ENCODE data around the gene PSIP1.

PSIP1 gene

DNA sequence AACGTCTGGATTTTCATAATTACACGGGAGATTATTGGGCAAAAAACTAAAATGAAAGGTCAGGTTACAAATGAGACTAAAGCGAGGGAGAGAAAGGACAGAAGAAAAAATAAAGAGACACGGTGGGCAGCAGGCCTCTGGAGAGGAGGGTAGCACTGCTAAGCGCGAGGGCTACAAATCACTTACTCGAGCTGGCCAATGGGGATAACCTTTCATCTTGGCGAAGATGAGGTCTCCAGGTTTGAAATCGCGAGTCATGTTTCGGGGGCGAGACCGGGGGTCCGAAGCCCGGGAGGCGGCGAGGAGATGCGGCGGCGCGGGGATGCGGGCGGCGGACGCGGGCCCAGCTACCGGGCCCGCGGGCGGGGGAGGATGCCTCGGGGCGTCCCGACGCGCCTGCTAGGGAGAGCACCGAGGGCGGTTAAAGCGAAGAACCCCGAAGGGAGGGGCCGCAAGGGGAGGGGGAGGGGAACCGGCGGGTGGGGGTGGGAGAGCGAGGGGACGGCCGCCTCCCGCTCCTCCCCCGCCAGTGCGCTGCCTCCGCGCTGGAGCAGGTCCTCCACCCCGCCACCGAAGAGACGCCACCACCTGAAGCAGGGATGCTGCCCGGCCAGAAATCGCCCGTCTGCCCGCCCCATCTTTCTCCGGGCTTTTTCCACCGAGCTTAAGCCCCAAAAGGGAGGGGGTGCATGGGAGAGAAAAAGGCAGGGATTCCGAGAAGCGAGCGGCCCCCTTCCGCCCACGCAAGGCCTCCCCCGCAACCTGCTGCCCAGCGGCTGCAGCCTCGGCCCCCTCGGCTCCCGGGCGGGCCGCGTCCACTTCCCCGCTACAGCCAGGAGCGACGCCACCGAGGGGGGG, 610 bp downstream of the PSIP1 start:
- DNase-seq: peak; percentile 32
- in situ Hi-C loops (cut with MboI; ENCODE audit: low pct_unique_long_range_greater_than_20kb, low sequenced_read_pairs): no loop called here

DNA sequence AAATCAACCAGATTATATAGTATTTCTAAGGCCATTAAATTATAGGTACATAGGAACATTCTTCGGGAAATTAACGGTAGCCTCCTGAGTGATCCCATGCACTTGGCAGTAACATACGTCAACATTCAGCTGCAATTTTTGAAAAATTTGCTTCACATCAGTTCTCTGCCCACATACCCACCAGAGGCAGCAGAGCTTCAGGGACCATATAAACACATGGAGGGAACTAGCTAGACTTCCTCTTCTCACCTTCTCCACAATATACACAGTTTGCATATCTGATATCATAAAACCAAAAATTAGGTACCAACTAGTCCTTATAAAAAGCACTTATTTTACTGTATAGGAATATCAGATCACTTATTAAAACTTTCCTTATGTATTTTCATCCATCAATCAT, 4.8 kb downstream of the PSIP1 start:
- in situ Hi-C loops (cut with MboI; ENCODE audit: low pct_unique_long_range_greater_than_20kb, low sequenced_read_pairs): no loop called here
- peak; percentile 47 for DNase-seq

DNA sequence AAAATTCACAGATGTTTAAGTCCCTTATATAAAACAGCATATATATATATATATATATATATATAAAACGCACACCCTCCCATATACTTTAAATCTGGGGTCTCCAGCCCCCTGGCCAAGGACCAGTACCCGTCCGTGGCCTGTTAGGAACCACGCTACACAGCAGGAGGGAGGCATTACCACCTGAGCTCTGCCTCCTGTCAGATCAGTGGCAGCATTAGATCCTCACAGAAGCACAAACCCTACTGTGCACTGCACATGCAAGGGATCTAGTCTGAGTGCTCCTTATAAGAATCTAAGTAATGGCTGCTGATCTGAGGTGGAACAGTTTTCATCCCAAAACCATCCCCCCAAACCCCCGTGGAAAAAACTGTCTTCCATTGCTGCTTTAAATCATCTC, 9.0 kb downstream of the PSIP1 start:
- in situ Hi-C loops (cut with MboI; ENCODE audit: low pct_unique_long_range_greater_than_20kb, low sequenced_read_pairs): no loop called here

DNA sequence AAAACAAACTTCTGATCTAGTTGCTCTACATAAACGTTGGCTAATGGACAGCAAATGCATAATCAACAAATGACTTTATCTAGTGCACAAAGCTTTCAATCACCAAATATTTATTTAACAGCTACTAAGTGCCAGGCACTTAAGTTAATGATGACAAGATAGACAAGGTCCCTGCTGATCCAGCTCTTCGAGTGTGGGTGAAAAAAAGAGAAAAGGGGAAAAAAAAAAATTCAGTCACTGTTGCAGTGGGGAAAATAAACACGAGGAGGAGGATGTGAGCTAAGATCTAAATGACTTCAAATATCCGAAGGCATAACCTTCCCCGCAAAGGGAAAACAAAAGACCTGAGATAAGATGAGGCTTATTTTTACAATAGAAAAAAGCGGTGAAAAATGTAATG, 9.6 kb downstream of the PSIP1 start:
- in situ Hi-C loops (cut with MboI; ENCODE audit: low pct_unique_long_range_greater_than_20kb, low sequenced_read_pairs): no loop called here
- DNase-seq: no peak

More for the DNA sequence above, 9.0 kb downstream of the PSIP1 start:
- DNase-seq: no peak

DNA sequence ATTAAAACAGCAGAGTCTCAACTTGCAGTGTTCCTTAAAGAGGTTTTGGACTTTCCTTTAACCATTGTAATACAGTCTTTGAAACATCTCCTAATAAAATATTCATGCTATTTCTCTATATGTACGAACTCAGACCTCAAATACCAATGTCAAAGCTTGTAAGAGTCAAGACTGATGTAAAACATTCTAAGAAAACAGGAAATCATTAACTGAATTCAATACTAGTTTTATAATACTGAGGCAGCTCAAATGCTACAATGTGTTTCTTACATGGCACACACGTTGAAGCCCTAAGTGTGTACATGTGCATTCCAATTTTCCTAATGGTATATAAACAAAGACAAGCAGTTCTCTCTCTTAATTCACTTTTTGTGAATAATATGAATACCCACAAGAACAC, 11.6 kb downstream of the PSIP1 start:
- in situ Hi-C loops (cut with MboI; ENCODE audit: low pct_unique_long_range_greater_than_20kb, low sequenced_read_pairs): no loop called here
- DNase-seq: no peak

DNA sequence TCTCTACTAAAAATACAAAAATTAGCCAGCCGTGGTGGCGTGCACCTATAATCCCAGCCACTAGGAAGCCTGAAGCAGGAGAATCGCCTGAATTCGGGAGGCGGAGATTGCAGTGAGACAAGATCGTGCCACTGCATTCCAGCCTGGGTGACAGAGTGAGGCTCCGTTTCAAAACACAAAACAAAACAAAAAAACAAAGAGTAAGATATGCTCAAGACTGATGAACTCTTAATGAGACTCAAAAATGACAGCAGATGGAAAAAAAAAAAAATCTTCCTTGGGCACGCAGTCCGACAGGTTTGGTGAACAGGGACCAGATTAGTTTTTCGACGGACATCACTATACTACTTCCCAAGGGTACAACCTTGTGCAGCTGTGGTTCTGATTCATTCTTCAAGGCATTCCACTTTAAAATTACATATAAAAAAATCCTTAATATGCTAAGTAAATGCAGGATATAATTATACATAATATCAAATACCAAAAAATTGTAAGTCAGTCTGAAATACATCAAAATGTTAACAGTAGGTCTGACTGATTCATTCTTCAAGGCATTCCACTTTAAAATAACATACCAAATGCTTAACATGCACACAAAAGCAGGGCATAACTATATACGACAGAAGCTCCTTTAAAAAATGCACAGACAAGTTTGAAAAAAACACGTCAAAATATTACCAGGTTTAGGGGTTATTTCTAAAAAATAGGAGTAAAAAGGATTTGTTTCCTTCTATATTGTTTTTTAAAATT, 12.3 kb downstream of the PSIP1 start:
- in situ Hi-C loops (cut with MboI; ENCODE audit: low pct_unique_long_range_greater_than_20kb, low sequenced_read_pairs): no loop called here
- DNase-seq: no peak

DNA sequence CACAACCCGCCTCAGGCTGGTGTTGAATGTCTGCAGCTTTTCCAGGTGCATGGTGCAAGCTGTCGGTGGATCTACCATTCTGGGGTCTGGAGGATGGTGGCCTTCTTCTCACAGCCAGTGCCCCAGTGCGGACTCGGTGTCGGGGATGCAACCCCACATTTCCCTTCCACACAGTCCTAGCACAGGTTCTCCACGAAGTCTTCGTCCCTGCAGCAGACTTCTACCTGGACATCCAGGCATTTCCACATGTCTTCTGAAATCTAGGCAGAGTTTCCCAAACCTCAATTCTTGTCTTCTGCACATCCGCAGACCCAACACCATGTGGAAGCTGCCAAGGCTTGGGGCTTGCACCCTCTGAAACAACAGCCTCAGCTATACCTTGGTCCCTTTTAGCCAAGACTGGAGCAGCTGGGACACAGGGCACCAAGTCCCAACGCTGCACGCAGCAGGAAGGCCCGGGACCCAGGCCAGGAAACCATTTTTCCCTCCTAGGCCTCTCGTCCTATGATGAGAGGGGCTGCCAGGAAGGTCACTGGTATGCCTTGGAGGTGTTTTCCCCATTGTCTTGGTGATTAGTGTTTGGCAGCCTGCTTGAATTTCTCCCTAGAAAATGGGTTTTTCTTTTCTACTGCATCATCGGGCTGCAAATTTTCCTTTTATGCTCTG, 18.2 kb downstream of the PSIP1 start:
- in situ Hi-C loops (cut with MboI; ENCODE audit: low pct_unique_long_range_greater_than_20kb, low sequenced_read_pairs): no loop called here
- DNase-seq: no peak

DNA sequence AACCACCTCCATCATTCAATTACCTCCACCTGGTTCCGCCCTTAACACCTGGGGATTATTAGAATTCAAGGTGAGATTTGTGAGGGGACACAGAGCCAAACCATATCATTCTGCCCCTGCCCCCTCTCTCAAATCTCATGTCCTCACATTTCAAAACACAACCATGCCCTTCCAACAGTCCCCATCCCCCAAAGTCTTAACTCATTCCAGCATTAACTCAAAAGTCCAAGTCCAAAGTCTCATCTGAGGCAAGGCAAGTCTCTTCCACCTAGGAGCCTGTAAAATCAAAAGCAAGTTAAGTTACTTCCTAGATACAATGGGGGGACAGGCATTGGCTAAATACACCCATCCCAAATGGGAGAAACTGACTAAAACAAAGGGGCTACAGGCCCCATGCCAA, 18.8 kb downstream of the PSIP1 start:
- DNase-seq: no peak
- in situ Hi-C loops (cut with MboI; ENCODE audit: low pct_unique_long_range_greater_than_20kb, low sequenced_read_pairs): no loop called here

DNA sequence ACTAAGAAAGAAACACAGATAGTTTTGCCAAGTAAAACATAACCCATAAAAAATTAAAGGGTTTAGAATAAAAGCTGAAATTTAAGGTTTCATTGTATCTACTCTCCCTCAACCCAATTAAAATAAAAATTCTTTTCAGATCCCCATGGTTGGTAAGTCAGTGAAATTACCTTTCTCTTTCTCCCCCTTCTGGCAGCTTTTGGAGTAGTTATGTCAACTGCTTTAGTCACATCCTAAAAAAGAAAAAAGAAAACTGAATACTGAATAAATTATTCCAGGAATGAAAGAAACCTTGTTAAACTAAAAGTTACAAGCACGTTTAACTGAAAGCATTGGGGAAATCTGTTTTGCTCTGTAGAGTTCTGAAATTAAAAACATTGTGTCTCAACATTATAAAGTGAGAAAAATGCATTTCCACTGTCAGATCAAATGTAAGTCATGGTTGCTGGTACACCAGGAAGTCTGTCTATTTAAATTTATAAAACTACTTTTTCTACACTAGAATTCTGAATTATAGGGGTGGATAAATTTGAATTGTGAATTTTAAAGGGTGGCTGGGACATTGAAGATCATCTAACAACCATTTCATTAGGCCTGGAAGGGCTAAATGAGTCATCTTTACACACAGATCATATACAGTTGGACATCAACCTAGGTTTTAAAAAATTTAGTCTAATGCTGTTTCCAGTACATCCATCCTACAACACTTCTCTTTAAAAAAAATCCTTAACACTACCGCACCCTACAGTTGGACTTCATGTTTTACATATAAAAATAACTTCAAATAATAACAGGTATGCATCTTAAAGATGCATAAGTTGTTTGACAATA, 24.7 kb downstream of the PSIP1 start:
- peak; percentile 24 for DNase-seq
- in situ Hi-C loops (cut with MboI; ENCODE audit: low pct_unique_long_range_greater_than_20kb, low sequenced_read_pairs): no loop called here

DNA sequence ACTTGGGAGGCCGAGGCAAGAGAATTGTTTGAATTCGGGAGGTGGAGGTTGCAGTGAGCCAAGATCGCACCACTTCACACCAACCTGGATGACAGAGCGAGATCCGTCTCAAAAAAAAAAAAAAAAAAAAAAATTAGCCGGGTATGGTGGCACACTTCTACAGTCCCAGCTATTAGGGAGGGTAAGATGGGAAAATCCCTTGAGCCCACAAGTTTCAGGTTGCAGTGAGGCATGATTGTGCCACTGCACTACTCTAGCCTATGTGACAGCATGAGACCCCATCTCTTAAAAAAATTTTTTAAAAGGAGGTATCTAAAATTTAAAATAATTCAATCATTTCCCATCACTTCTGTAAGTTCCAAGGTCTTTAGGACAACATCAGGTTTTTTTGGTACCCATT, 26.0 kb downstream of the PSIP1 start:
- no peak for DNase-seq
- in situ Hi-C loops (cut with MboI; ENCODE audit: low pct_unique_long_range_greater_than_20kb, low sequenced_read_pairs): no loop called here

DNA sequence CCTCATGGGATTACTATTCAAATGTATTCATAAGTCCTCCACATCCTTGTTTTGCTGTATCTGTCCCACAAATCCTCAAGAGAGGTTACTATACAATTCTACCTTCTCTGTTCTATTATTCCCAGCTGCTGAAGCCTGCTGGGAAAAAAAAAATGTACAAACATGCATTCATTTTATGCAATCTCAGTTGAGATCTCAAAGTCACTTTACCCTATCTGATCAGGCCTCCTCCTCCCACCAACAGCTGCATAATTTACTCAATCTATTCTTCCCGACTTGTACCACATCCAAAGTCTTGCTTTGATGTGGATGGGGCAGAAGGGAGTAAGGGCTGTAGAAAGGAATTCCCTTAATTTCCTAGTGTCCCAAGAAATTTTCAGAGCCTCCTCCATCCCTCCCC, 28.6 kb downstream of the PSIP1 start:
- in situ Hi-C loops (cut with MboI; ENCODE audit: low pct_unique_long_range_greater_than_20kb, low sequenced_read_pairs): no loop called here

DNA sequence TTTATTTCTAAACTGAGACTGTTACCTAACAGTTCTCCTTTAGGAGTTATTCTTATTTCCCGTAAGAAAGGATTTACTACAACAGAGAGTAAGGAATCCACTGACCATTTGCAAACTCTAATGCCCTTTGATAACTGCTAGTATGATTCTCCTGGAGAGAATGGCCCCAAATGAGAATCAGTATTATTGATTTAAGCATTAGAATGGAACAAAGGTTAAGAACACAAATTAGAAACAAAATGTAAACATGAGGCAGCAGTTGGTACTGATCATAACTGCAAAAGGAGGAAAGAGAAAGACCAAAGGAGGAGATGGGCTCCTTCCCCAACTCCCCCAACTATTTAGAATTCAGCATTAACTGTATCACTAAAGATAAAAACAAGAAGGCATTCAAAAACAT, 30.7 kb downstream of the PSIP1 start:
- in situ Hi-C loops (cut with MboI; ENCODE audit: low pct_unique_long_range_greater_than_20kb, low sequenced_read_pairs): no loop called here
- DNase-seq: no peak

More for the DNA sequence above, 28.6 kb downstream of the PSIP1 start:
- DNase-seq: no peak

DNA sequence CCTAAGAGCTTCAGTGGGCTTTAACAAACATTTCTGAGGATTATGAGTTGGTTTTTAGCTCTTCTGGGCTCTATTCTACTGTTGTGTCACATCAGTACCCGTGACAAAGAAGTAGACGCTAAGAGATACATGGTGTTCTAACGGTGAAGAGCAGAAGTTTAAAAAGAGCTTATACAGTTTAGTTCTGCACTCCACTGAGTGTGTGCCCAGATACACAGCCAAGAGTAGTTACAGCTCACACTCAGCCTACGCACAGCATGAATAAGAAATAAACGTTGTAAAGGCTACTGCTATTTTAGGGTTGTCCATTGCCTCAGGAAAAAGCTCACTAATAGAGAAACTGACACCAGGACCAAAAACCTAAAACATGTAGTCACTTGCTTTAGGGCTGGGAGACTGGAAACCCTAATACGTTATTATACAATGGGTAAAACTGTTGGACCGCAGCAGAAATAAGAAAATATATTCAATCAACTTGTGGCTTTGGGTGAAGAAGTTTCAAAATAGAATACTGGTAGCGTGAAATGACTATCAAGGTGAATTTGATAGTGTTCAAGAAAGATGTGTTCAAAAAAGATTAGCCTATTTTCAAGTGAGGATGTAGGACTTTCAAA, 34.7 kb downstream of the PSIP1 start:
- in situ Hi-C loops (cut with MboI; ENCODE audit: low pct_unique_long_range_greater_than_20kb, low sequenced_read_pairs): no loop called here
- no peak for DNase-seq

DNA sequence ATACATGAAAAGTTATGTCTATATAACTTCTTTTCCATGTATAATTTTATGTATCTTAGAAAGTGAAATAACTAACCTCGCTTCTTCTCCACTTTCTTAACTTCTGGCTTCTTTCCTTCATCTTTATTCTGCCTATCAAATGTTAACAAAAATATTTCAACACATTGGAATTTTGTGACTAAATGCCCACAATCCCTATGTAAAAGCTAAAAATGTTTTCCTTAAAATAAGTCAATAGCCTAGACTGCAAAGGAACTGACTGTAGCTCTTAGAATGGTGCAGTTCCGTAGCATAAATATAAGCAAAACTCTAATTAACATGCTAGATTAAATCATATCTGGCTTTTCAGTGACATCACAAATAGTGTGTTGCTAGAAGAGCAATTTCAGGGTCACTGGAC, 40.9 kb downstream of the PSIP1 start:
- in situ Hi-C loops (cut with MboI; ENCODE audit: low pct_unique_long_range_greater_than_20kb, low sequenced_read_pairs): no loop called here
- no peak for DNase-seq

DNA sequence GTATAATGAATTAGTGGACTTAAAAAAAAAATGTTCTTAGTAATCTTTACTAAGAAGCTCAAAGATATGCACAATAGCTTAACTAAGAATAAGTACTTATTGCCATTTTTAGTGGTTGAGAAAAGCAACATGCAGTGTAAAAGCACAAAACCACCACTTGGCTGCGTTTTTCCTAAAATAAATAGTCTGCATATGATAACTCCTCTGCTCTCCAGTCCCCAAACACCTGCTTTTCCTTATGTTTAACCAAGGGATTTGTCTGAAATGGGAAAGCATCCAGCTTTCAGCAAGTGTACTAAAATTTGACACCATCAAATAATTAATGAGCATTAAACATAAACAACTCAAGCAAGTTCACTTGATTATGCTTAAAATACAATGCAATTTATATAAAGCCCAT, 41.4 kb downstream of the PSIP1 start:
- in situ Hi-C loops (cut with MboI; ENCODE audit: low pct_unique_long_range_greater_than_20kb, low sequenced_read_pairs): no loop called here
- DNase-seq: no peak

DNA sequence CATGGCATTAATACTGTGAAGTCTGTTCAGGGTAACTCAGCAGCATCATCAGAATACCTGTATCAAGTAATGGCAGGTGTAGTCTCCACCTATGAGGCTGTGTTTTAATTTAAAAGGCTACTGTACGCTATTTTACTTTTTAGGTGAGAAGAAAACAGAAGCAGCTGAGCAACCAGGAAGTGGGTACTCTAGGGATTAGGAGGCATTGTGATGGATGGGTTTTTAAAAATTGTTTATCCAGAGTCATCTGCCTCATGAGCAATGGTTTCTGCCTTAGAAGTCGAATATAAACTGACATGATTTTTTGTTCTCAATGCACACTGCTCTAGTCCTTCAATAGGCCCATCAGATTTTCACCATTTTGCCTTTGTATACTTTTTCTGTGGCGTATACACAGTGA, 42.6 kb downstream of the PSIP1 start:
- in situ Hi-C loops (cut with MboI; ENCODE audit: low pct_unique_long_range_greater_than_20kb, low sequenced_read_pairs): no loop called here
- DNase-seq: no peak

DNA sequence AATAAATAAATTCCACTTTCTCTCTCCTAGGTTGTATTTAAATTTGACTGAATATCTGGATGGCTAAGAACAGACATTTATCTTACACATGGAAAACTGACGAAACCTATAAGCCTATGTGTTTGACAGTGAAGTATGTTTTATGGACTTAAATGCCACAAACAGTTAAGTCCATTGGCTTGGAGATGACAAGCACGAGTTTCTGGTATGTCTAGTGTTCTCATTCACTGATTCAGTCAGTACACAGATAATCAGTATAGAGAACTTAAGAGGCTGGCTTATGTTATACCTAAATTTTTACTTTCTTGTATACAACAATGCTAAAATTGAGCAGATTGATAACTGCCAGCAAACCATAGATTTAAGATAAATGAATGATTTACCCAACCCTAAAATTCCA, 49.2 kb downstream of the PSIP1 start:
- in situ Hi-C loops (cut with MboI; ENCODE audit: low pct_unique_long_range_greater_than_20kb, low sequenced_read_pairs): no loop called here
- DNase-seq: no peak

DNA sequence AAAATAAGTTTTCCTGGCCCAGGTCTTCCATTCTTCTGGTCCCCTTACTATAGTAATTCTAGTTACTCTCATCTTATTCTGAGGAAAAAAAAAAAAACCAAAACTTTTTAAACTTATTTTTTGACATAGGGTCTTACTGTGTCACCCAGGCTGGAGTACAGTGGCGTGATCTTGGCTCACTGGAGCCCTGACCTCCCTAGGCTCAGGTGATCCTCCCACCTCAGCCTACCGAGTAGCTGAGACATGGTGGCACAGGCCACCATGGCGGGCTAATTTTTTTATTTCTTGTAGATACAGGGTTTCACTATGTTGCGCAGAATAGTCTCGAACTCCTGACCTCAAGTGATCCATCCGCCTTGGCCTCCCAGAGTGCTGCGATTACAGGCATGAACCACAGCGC, 49.7 kb downstream of the PSIP1 start:
- in situ Hi-C loops (cut with MboI; ENCODE audit: low pct_unique_long_range_greater_than_20kb, low sequenced_read_pairs): no loop called here
- no peak for DNase-seq

DNA sequence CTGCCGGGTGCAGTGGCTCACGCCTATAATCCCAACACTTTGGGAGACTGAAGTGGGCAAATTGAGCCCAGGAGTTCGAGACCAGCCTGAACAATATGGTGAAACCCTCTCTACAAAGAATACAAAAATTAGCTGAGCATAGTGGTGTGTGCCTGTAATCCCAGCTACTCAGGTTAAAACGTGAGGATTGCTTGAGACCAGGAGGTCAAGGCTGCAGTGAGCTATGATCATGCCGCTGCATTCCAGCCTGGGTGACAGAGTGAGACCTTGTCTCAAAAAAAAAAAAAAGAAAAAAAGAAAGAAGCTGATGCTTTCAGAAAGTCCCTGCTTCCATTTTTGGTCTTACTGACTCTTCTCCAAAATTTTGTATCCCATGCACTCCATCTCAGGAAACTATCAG, 56.8 kb downstream of the PSIP1 start:
- in situ Hi-C loops (cut with MboI; ENCODE audit: low pct_unique_long_range_greater_than_20kb, low sequenced_read_pairs): no loop called here
- DNase-seq: no peak

All from KBM-7 (cell line).